ENCODE results near the gene TXLNA.

TXLNA gene

GRCh38 chr1:32215629-32216480 lies 36.4 kb downstream of the TXLNA start:
- peak; percentile 59 for DNase-seq (ENCODE audit: low spot score)

DNA sequence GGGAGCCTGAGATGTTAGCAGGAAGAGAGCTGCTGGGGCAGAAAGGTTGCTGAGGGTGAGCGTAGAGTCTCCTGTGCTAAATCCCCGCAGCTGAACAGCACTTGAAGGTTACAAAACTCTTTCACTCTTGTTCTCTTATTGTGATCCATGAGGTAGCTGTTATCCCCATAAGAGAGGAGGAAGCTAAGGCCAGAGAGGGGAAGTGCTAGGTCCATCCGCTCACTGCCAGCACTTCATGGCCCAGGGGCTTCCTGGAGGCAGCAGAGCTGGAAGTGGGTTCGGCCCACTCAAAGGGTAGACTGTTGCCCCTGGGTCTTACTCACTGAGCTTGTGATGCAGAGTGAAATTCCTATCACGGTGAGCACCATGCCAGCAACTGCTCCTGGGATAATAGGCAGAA lies 37.1 kb downstream of the TXLNA start:
- no peak for DNase-seq (ENCODE audit: low spot score)

- no peak for DNase-seq (ENCODE audit: low spot score)
Observed at GRCh38 chr1:32219022-32219421, 39.5 kb downstream of the TXLNA start.

DNA sequence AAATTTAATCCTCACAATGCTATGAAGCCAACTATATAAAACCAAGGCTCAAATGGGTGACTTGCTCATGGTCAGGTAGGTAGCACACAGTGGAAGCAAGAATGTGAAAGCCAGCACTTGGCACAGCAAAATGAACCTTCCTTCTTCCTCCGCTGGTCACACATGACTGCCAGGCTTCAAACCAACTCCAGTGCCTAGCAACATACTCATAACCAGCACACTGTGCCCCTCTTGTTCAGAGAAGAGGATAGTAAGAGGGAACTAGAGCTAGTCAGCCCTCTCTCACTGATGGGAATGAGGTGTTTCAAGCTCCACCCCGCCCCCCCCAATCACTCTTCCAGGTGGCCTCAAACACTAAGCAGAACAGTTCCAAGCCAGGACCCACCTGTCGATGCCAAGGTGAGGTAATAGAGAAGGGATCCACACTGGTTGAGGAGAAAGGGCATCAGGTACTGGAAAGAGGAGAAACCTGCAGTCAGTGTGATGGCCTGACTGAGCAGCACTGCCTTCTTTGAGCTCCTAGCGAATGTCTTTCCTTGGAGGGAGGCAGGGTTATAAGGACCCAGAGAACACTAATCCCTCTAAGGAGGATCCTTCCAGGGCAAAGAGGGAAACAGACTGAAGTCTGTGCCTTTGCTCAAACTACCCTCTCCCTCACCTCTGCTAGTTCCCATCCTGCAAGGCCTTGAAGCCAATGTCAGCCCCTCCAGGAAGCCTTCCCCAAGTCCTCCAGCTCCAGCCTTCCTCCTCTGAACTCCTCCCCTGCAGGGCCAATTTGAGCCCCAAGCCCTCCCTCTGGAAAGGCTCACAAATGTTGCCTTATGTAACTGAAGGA lies 41.5 kb downstream of the TXLNA start:
- no peak for DNase-seq (ENCODE audit: low spot score)

DNA sequence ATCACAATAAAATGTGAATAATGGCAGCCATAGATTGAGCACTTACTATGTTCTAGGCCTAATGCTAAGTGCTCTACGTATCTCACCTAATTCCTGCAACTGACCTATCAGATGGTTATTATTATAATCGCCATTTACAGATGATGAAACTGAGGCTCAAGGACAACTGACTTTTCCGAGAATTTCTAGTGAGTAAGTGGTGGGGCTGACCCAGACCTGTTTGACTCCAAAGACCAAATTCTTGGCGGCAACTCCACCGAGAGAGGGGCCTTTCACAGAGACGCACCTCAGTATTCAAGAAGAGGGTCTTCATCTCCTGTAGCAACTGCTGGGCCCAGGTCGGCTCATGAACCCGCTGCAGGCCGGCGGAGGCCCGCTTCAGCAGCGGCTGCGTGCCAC lies 42.1 kb downstream of the TXLNA start:
- DNase-seq (ENCODE audit: low spot score) = no peak

DNA sequence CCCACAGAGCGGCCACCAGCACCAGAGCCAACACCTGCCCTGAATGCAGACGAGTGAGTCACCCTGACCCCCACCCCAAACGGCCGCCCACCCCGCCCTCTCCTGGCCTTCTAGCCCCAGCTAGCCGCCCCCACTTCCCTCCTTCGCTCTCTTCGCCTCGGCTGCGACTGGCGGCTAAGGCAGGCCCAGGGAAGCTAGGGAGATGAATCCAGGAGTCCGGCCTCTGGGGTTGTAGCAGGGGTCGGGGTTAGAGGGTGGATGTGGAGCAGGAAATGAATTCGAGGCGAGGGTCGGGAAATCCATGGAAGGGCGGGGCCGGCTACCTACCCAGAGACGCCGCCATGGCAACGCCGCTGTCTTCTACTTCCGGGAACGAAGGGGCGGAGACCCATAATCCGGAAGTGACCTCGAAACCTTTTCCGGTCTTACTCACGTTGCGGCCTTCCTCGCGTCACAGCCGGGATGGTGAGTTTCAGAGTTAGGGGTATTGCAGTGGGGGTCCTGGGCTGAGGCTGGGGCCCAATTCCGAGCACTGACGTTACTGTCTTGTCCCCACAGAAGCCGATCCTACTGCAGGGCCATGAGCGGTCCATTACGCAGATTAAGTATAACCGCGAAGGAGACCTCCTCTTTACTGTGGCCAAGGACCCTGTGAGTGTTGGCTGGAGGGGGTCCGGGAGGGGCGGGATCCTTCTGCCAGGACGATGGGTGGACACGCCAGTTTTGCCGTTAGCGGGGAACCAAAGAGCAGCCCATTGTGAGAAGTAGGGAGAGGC lies 42.7 kb downstream of the TXLNA start, which contains the start of the genes EIF3I and TMEM234:
Gene EIF3I (plus strand): TSS at position 428 of the 776 bp plus-strand sequence. CDS start 35 bp downstream, at position 463.
Gene TMEM234 (minus strand): TSS at position 374 of the 776 bp plus-strand sequence. CDS start 31 bp downstream, at position 343.
- DNase-seq (ENCODE audit: low spot score) = peak; percentile 93

GRCh38 chr1:32223683-32224082 lies 44.2 kb downstream of the TXLNA start:
- DNase-seq (ENCODE audit: low spot score) = no peak

DNA sequence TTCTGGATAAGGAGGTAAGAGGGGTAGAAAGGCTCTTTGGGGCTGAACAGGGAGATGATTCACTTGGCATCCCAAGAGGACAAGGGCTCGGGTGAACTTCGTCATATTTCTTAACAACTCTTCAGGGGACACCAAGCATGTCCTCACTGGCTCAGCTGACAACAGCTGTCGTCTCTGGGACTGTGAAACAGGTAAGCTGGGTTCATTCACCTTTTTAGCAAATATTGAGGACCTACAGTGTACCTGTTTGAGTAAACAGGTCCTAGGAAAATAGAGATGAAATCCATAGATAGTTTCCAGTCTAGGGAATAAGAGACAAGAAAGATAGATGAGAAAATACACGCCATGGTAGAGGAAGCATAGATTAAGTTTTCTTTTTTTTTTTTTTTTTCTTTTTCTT lies 44.8 kb downstream of the TXLNA start:
- DNase-seq (ENCODE audit: low spot score) = no peak

GRCh38 chr1:32228771-32229170 lies 49.3 kb downstream of the TXLNA start:
- DNase-seq (ENCODE audit: low spot score) = no peak

DNA sequence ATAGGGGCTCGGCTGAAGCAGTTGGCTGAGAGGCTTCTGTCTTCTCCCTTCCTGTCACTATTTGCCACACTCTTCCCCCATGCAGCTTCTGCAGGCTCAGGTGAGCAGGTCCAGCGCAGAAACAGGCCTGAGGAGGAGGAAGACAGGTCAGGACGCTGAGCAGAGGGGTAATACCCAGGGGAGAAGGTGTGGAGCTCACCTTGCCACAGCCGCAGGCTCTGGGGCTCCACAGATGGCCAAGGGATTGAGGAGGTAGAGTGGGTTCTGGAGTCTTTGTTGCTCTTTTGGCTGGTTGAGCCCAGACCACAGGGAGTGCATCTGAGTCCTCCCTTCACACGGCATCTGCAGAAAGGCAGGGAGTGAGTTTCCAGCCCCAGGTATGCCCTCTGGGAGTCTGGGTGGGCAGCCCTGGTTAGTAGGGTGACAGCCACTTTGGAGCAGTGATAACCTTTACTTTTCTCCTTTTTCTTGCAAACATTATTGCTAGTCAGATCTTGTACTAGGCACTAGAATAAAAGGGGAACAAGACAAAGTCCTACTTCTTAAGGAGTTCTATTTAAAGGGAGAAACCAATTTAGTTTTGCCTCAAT lies 52.5 kb downstream of the TXLNA start:
- DNase-seq (ENCODE audit: low spot score) = no peak

GRCh38 chr1:32232558-32233304 lies 53.3 kb downstream of the TXLNA start:
- DNase-seq (ENCODE audit: low spot score) = no peak

DNA sequence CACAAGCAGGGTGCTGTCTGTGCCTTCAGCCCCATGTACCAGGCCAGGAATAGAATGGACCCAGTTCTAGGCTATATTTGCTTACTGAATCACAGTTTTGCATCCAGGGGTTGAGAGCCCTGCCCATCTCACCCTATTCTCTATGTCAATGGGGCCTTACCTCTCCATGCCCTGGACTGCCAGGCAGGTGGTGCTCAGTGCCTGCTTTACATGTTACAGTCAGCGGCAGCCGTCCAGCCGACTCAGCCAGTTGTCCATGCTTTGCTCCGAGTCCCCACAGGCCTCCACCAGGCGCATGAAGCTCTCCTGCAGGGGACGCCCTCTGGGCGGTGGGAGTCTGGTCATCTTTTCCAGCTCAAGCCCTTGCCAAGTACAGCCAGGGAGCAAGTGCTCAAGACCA lies 55.3 kb downstream of the TXLNA start:
- DNase-seq (ENCODE audit: low spot score) = no peak

GRCh38 chr1:32239337-32239736 lies 59.9 kb downstream of the TXLNA start:
- DNase-seq (ENCODE audit: low spot score) = no peak

GRCh38 chr1:32239790-32240139 lies 60.3 kb downstream of the TXLNA start:
- no peak for DNase-seq (ENCODE audit: low spot score)

- DNase-seq (ENCODE audit: low spot score) = peak; percentile 53
Observed at GRCh38 chr1:32240140-32240951, 60.9 kb downstream of the TXLNA start.

- peak; percentile 38 for DNase-seq (ENCODE audit: low spot score)
Observed at GRCh38 chr1:32241001-32241763, 61.7 kb downstream of the TXLNA start.

DNA sequence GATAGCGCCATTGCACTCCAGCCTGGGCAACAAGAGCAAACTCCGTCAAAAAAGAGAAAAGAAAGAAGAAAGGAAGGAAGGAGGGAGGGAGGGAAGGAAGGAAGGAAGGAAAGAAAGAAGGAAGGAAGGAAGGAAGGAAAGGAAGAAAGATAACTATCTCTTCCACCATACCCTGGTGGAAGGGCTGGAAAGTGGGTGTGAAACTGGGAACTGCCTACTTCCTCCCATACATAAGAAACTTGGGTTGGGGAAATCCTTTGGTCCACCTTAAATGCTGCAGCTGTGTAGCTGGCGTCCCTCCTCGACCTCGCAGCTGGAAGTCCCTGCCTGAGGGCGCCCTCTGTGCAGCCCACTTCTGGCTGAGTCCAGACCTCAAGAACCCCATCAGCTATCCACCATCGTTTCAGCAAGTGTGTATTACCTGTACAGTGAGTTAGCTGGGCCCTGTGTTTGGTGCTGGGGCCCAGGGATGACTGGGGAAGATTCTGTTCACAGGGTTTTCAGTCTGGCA lies 62.9 kb downstream of the TXLNA start:
- no peak for DNase-seq (ENCODE audit: low spot score)

- DNase-seq (ENCODE audit: low spot score) = no peak
Observed at GRCh38 chr1:32246888-32247273, 67.4 kb downstream of the TXLNA start, which contains the start of gene FAM167B. TSS of gene FAM167B (plus strand) at chr1:32247222. CDS start at chr1:32247422, 200 bp downstream.

DNA sequence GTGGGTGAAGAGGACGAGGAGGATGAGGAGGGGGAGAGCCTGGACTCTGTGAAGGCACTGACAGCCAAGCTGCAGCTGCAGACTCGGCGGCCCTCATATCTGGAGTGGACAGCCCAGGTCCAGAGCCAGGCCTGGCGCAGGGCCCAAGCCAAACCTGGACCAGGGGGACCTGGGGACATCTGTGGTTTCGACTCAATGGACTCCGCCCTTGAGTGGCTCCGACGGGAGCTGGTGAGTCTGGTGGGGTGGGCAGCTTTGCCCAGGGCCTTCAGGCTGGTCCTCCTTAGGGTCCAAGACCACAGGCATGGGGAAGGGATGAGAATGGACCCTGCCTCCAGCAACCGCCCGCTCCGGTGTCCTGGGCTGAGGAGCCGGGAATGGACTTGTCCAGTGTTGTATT lies 68.0 kb downstream of the TXLNA start:
- no peak for DNase-seq (ENCODE audit: low spot score)

Data from CD4-positive, alpha-beta T cell treated with Interleukin-15 for 4 hours (primary cell).